NB4 (cell line): Measurements from ENCODE around the gene CNTD1.

Source experiments
- CTCF ChIP-seq: IDR thresholded peaks from one replicate; pipeline ENCODE4 v1.5.1; 2012; ENCODE audit warnings: low read depth, low read length
- MAX ChIP-seq: IDR thresholded peaks from 2 replicates; pipeline ENCODE4 v1.6.1; 2011; ENCODE audit warnings: low read depth, low read length
- POLR2A ChIP-seq: IDR thresholded peaks from 2 replicates; pipeline ENCODE4 v1.6.1; 2011; ENCODE audit warnings: mild to moderate bottlenecking; ENCODE audit not compliant: insufficient read length; ENCODE audit errors: extremely low read depth

- TF ChIP-seq MAX (no peak), CTCF (no peak), POLR2A (no peak)
Measured at GRCh38 chr17:42750739-42751344, 47.8 kb upstream of the CNTD1 start.
